ENCODE results near the gene NDUFC1.

- TF ChIP-seq MAX (CRISPR knock-in tag; IDR thresholded peaks at IDR 0.05) (no peak), CBFB (CRISPR knock-in tag; IDR thresholded peaks at IDR 0.05; ENCODE audit: low read depth) (no peak), USF1 (CRISPR knock-in tag; IDR thresholded peaks at IDR 0.05) (no peak), ZNF512 (CRISPR knock-in tag; IDR thresholded peaks at IDR 0.05; ENCODE audit: borderline replicate concordance) (no peak), JUN (CRISPR knock-in tag; IDR thresholded peaks at IDR 0.05) (no peak), CTCF (IDR thresholded peaks at IDR 0.05) (no peak), NFYB (CRISPR knock-in tag; conservative IDR thresholded peaks at IDR 0.05; ENCODE audit: low read depth) (no peak), MLX (CRISPR knock-in tag; IDR thresholded peaks at IDR 0.05) (no peak), TEAD1 (CRISPR knock-in tag; IDR thresholded peaks at IDR 0.05) (no peak), AFF4 (CRISPR knock-in tag; IDR thresholded peaks at IDR 0.05; ENCODE audit: borderline replicate concordance) (no peak), ZNF232 (CRISPR knock-in tag; IDR thresholded peaks at IDR 0.05) (no peak)
Measured at GRCh38 chr4:139317635-139318034, 15.4 kb upstream of the NDUFC1 start.

All from WTC11 (cell line).